CD14-positive monocyte (primary cell): ENCODE data around the gene ATP1A3. TPM values are rescaled to one million over a fixed set of nuclear protein-coding genes. Genes with fewer than 3 reads are reported as not detected.

Experiments
- DNase-seq, 3 donors: peaks; one replicate each; pipeline ENCODE4 v3.0.0-alpha.2; 2011 to 2022
- H2AFZ ChIP-seq: 2 replicates; pipeline ENCODE4 v1.6.0; 2012; ENCODE audit warnings: mild to moderate bottlenecking, low read depth, low read length, inconsistent platforms; ENCODE audit not compliant: insufficient read depth, poor library complexity, severe bottlenecking
- H3K27ac ChIP-seq, 2 donors: 1 replicate in 1 of 2; 2 replicates in 1 of 2; pipeline ENCODE4 v1.5.1; 2012 to 2013; ENCODE audit warnings: low read length in 2 of 2, control low read depth in 1 of 2, inconsistent platforms in 1 of 2, low read depth in 1 of 2, mild to moderate bottlenecking in 1 of 2
- H3K27me3 ChIP-seq, 2 donors: one replicate each; pipeline versions ENCODE4 v1.6.0 to v1.6.1; 2011 to 2013; ENCODE audit warnings: low read length in 2 of 2; ENCODE audit not compliant: control insufficient read depth in 2 of 2, insufficient read depth in 2 of 2
- H3K36me3 ChIP-seq, 2 donors: replicated peaks in 1 of 2; 1 replicate in 1 of 2; 2 replicates in 1 of 2; pipeline versions ENCODE4 v1.5.1 to v1.6.1; 2012 to 2013; ENCODE audit warnings: low read length in 2 of 2, control low read depth in 1 of 2, inconsistent platforms in 1 of 2, mild to moderate bottlenecking in 1 of 2; ENCODE audit not compliant: insufficient read depth in 2 of 2, control insufficient read depth in 1 of 2
- H3K4me1 ChIP-seq, 2 donors: 1 replicate in 1 of 2; 2 replicates in 1 of 2; pipeline versions ENCODE4 v1.5.1 to v1.6.1; 2012 to 2013; ENCODE audit warnings: low read length in 2 of 2, control low read depth in 1 of 2, inconsistent platforms in 1 of 2, mild to moderate bottlenecking in 1 of 2, moderate library complexity in 1 of 2; ENCODE audit not compliant: insufficient read depth in 2 of 2, control insufficient read depth in 1 of 2
- H3K4me2 ChIP-seq: replicated peaks from 2 replicates; pipeline ENCODE3; 2012; ENCODE audit warnings: low read length, moderate library complexity, mild to moderate bottlenecking; ENCODE audit not compliant: poor library complexity, severe bottlenecking; ENCODE audit errors: extremely low read depth
- H3K4me3 ChIP-seq, 3 experiments: fragments of 200-600 bp in 1 of 3; sonication (generic) in 1 of 3; replicated peaks in 1 of 3; 1 replicate in 2 of 3; 2 replicates in 1 of 3; pipeline ENCODE4 v1.5.1; 2011 to 2013; ENCODE audit warnings: low read length in 3 of 3, mild to moderate bottlenecking in 3 of 3, control low read depth in 2 of 3, low read depth in 2 of 3, inconsistent platforms in 1 of 3, moderate library complexity in 1 of 3
- H3K79me2 ChIP-seq: 2 replicates; pipeline ENCODE4 v1.6.0; 2012; ENCODE audit warnings: mild to moderate bottlenecking, control low read depth, inconsistent platforms, low read length, moderate library complexity; ENCODE audit not compliant: insufficient read depth
- H3K9ac ChIP-seq: 2 replicates; pipeline ENCODE4 v1.6.0; 2017; ENCODE audit warnings: low read length, mild to moderate bottlenecking; ENCODE audit not compliant: insufficient read depth, poor library complexity, severe bottlenecking
- H3K9me3 ChIP-seq, 2 donors: replicated peaks in 1 of 2; 1 replicate in 1 of 2; 2 replicates in 1 of 2; pipeline versions ENCODE4 v1.5.1 to v1.6.1; 2012 to 2013; ENCODE audit warnings: low read length in 2 of 2, control low read depth in 1 of 2; ENCODE audit not compliant: control insufficient read depth in 1 of 2, insufficient read depth in 1 of 2
- H4K20me1 ChIP-seq: 2 replicates; pipeline ENCODE4 v1.6.0; 2012; ENCODE audit warnings: mild to moderate bottlenecking, low read length, control low read depth, moderate library complexity; ENCODE audit not compliant: insufficient read depth
- H3K27ac Mint-ChIP-seq, 7 donors: one replicate each; pipeline ENCODE4 v1.8.0; 2020; ENCODE audit warnings: mild to moderate bottlenecking in 7 of 7, mixed read lengths in 7 of 7, moderate library complexity in 6 of 7, inconsistent platforms in 2 of 7
- H3K27me3 Mint-ChIP-seq, 3 donors: one replicate each; pipeline ENCODE4 v1.8.0; 2021 to 2022; ENCODE audit warnings: low read depth in 3 of 3, mild to moderate bottlenecking in 3 of 3, mixed read lengths in 3 of 3, moderate library complexity in 3 of 3, inconsistent platforms in 1 of 3
- H3K36me3 Mint-ChIP-seq, 2 donors: one replicate each; pipeline ENCODE4 v1.8.0; 2020; ENCODE audit warnings: mixed read lengths in 2 of 2, inconsistent platforms in 1 of 2, mild to moderate bottlenecking in 1 of 2
- H3K4me1 Mint-ChIP-seq: one replicate; pipeline ENCODE4 v1.8.0; 2020; ENCODE audit warnings: mild to moderate bottlenecking, mixed read lengths
- H3K4me3 Mint-ChIP-seq, 2 donors: one replicate each; pipeline ENCODE4 v1.8.0; 2020; ENCODE audit warnings: mild to moderate bottlenecking in 2 of 2, mixed read lengths in 2 of 2, moderate library complexity in 1 of 2
- H3K9me3 Mint-ChIP-seq, 7 donors: one replicate each; pipeline ENCODE4 v1.8.0; 2020 to 2022; ENCODE audit warnings: mixed read lengths in 7 of 7, mild to moderate bottlenecking in 6 of 7, moderate library complexity in 6 of 7, inconsistent platforms in 2 of 7
- WGBS: methylation state at CpG from one replicate; pipeline ENCODE4 v1.1.5; 2013; ENCODE audit warnings: missing lambda C conversion rate; ENCODE audit not compliant: insufficient coverage; 5-methylcytosine and 5-hydroxymethylcytosine counted together
- intact Hi-C, 2 donors: fragments of 100-400 bp; cut with micrococcal nuclease; formaldehyde crosslinking; loops; one replicate each; pipeline versions ENCODE4 v1.15.0 to v1.15.1; 2023
- polyA plus RNA-seq, 3 donors: library from polyadenylated mRNA; depleted of rRNA in 1 of 3; unstranded in 2 of 3; stranded (reverse) in 1 of 3; fragments of 300-500 nt in 2 of 3; fragments of >200 nt in 1 of 3; fragmentation: Illumina TruSeq in 2 of 3; gene quantifications; 1 replicate in 2 of 3; 2 replicates in 1 of 3; pipeline ENCODE4 v1.2.3, GENCODE V29; 2012 to 2021
- TF ChIP-seq, protein P1 (sequence below): fragments of 200-600 bp; IDR thresholded peaks from one replicate; pipeline ENCODE4 v1.8.0; 2022; ENCODE audit warnings: antibody characterized with exemption, mild to moderate bottlenecking

Gene ATP1A3
- polyA plus RNA-seq, 3 donors = 0.07 to 0.10 TPM; not detected in 1

- 7% methylated on average over 46 of the region's 64 CpGs for WGBS
Observed at GRCh38 chr19:41998246-41999020, 4.4 kb upstream of the ATP1A3 start.

GRCh38 chr19:41997851-41998229, 3.8 kb upstream of the ATP1A3 start:
- peak overlapping the region in 1 of 7 donors; percentile 32 for H3K27ac Mint-ChIP-seq
- Histone ChIP-seq H3K27me3 (peaks cover 33 to 70% of the 10 kb centered on the region in 2 donors), H3K9me3 (peaks cover 0 to 12% of the 10 kb centered on the region in 2 donors), H3K9ac (no peak overlapping the region), H3K27ac (no peak overlapping the region), H3K36me3 (no peaks in the 10 kb centered on the region), H3K4me1 (peaks cover 9 to 22% of the 10 kb centered on the region in 2 donors), H2AFZ (no peak overlapping the region), H3K4me3 (no peak overlapping the region), H3K79me2 (no peaks in the 10 kb centered on the region), H3K4me2 (no peak overlapping the region), H4K20me1 (no peaks in the 10 kb centered on the region)
- 1% methylated on average over 8 of the region's 14 CpGs for WGBS
- peaks cover 0 to 9% of the 10 kb centered on the region in 2 donors for H3K36me3 Mint-ChIP-seq
- peak overlapping the region in 1 of 2 donors; percentile 81 for H3K4me3 Mint-ChIP-seq
- peak in 1 of 3 donors; percentile 20 for DNase-seq
- intact Hi-C loops = no loop called here
- H3K27me3 Mint-ChIP-seq = peaks cover 69 to 78% (median 72%) of the 10 kb centered on the region in 3 donors
- TF ChIP-seq, protein P1, sequence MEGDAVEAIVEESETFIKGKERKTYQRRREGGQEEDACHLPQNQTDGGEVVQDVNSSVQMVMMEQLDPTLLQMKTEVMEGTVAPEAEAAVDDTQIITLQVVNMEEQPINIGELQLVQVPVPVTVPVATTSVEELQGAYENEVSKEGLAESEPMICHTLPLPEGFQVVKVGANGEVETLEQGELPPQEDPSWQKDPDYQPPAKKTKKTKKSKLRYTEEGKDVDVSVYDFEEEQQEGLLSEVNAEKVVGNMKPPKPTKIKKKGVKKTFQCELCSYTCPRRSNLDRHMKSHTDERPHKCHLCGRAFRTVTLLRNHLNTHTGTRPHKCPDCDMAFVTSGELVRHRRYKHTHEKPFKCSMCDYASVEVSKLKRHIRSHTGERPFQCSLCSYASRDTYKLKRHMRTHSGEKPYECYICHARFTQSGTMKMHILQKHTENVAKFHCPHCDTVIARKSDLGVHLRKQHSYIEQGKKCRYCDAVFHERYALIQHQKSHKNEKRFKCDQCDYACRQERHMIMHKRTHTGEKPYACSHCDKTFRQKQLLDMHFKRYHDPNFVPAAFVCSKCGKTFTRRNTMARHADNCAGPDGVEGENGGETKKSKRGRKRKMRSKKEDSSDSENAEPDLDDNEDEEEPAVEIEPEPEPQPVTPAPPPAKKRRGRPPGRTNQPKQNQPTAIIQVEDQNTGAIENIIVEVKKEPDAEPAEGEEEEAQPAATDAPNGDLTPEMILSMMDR = no peak
- peaks cover 15% of the 10 kb centered on the region for H3K4me1 Mint-ChIP-seq
- peaks cover 0 to 14% (median 3%) of the 10 kb centered on the region in 7 donors for H3K9me3 Mint-ChIP-seq

More at GRCh38 chr19:41998246-41999020, 4.4 kb upstream of the ATP1A3 start:
- Histone ChIP-seq H3K9ac (no peak overlapping the region), H2AFZ (no peak overlapping the region), H3K27ac (no peak overlapping the region), H3K4me1 (peaks cover 8 to 19% of the 10 kb centered on the region in 2 donors), H3K79me2 (no peaks in the 10 kb centered on the region), H3K4me2 (peak overlapping the region; percentile 21), H3K9me3 (peaks cover 0 to 12% of the 10 kb centered on the region in 2 donors), H4K20me1 (no peaks in the 10 kb centered on the region), H3K4me3 (no peak overlapping the region), H3K36me3 (no peaks in the 10 kb centered on the region), H3K27me3 (peaks cover 31 to 66% of the 10 kb centered on the region in 2 donors)
- H3K4me3 Mint-ChIP-seq = peak overlapping the region in 1 of 2 donors; percentile 81
- TF ChIP-seq, protein P1 = peak; percentile 59
- peaks cover 65 to 76% (median 69%) of the 10 kb centered on the region in 3 donors for H3K27me3 Mint-ChIP-seq
- H3K9me3 Mint-ChIP-seq = peaks cover 0 to 11% (median 3%) of the 10 kb centered on the region in 7 donors
- H3K4me1 Mint-ChIP-seq = peaks cover 12% of the 10 kb centered on the region
- peaks cover 0 to 9% of the 10 kb centered on the region in 2 donors for H3K36me3 Mint-ChIP-seq
- DNase-seq = peak in 2 of 3 donors; percentile 1 to 21
- intact Hi-C loops = no loop called here
- H3K27ac Mint-ChIP-seq = no peak overlapping the region
